ENCODE measurements around the gene BCAS3. TPM values are rescaled to one million over a fixed set of nuclear protein-coding genes. Genes with fewer than 3 reads are reported as not detected.

Gene BCAS3
- total RNA-seq, 1 experiment from 2014 or later: 26.3 TPM

- Histone ChIP-seq H4K20me1 (ENCODE audit: insufficient read depth) (no peaks in the 10 kb centered on the region), H3K36me3 (ENCODE audit: control insufficient read depth in 1 of 2, insufficient read depth in 2 of 2, low read length in 2 of 2) (no peaks in the 10 kb centered on the region), H3K9ac (ENCODE audit: low read length) (no peak overlapping the region), H3K9me3 (ENCODE audit: control insufficient read depth in 1 of 2, insufficient read depth in 1 of 2, low read depth in 1 of 2, low read length in 2 of 2) (no peaks in the 10 kb centered on the region; a peak in 1 of 4 replicates), H3K27me3 (ENCODE audit: insufficient read depth, low read length) (no peaks in the 10 kb centered on the region), H3K4me1 (ENCODE audit: control insufficient read depth in 1 of 2, insufficient read depth in 2 of 2, low read length in 2 of 2) (no peaks in the 10 kb centered on the region), H3K79me2 (ENCODE audit: insufficient read depth, low read length) (no peaks in the 10 kb centered on the region), H3K27ac (ENCODE audit: low read depth, low read length) (no peak overlapping the region), H3K9me2 (ENCODE audit: insufficient read depth) (no peaks in the 10 kb centered on the region), H3K4me3 (replicated peaks in 1 of 2; ENCODE audit: low read depth in 1 of 2, low read length in 2 of 2) (no peak overlapping the region), H3K4me2 (ENCODE audit: low read length) (no peak overlapping the region), H2AFZ (ENCODE audit: low read depth, low read length, poor library complexity, severe bottlenecking) (no peak overlapping the region)
- CTCF ChIA-PET: no interaction called here
- DNase-seq (ENCODE audit: low read depth, low spot score): no peak
- intact Hi-C loops (cut with micrococcal nuclease): no loop called here
- POLR2A ChIA-PET: no interaction called here
- BruUV-seq (replicated peaks): no TSS peak
- RAD21 ChIA-PET (ENCODE audit: low non-redundant PET in 1 of 2, low total read pairs in 2 of 2, uncharacterized antibody in 2 of 2, unreplicated experiment in 2 of 2): no interaction called here
- no peak for ATAC-seq
- TF ChIP-seq FOSL1 (IDR thresholded peaks at IDR 0.05; ENCODE audit: low read depth) (no peak), POLR2AphosphoS5 (IDR thresholded peaks at IDR 0.05; ENCODE audit: low read depth, low read length) (no peak), EGR1 (IDR thresholded peaks at IDR 0.05; ENCODE audit: low read depth) (no peak), SRF (IDR thresholded peaks at IDR 0.05; ENCODE audit: low read depth) (no peak), ATF3 (IDR thresholded peaks at IDR 0.05) (no peak), YY1 (IDR thresholded peaks at IDR 0.05; ENCODE audit: extremely low read depth, insufficient replicate concordance, low read depth, low read length) (no peak), ZBTB33 (IDR thresholded peaks at IDR 0.05; ENCODE audit: extremely low read depth, insufficient replicate concordance, low read length) (no peak), RAD21 (IDR thresholded peaks at IDR 0.05; ENCODE audit: low read depth) (no peak), CTCF (IDR thresholded peaks at IDR 0.05 in 2 of 3, conservative IDR thresholded peaks at IDR 0.05 in 1 of 3; ENCODE audit: borderline replicate concordance in 1 of 3, insufficient read depth in 1 of 3, low read depth in 2 of 3, low read length in 2 of 3) (no peak), POLR2A (IDR thresholded peaks at IDR 0.05; ENCODE audit: borderline replicate concordance, extremely low read depth, insufficient read depth, insufficient read length) (no peak), CEBPB (IDR thresholded peaks at IDR 0.05; ENCODE audit: low read depth) (no peak), JUND (IDR thresholded peaks at IDR 0.05) (no peak), SP1 (IDR thresholded peaks at IDR 0.05; ENCODE audit: low read depth) (no peak), EZH2 (IDR thresholded peaks at IDR 0.05) (no peak), ZNF274 (IDR thresholded peaks at IDR 0.05; ENCODE audit: low read depth, low read length) (no peak), TCF7L2 (IDR thresholded peaks at IDR 0.05; ENCODE audit: borderline replicate concordance, extremely low read depth, insufficient read depth, insufficient read length) (no peak)
These were observed 444.8 kb downstream of the BCAS3 start for GRCh38 chr17:61122326-61122913.

All from HCT116 (cell line).